ENCODE measurements around the gene SKI. TPM values are rescaled to one million over a fixed set of nuclear protein-coding genes. Genes with fewer than 3 reads are reported as not detected.

Gene SKI
- total RNA-seq, 1 donor from 2014 or later: 66.2 TPM

DNA sequence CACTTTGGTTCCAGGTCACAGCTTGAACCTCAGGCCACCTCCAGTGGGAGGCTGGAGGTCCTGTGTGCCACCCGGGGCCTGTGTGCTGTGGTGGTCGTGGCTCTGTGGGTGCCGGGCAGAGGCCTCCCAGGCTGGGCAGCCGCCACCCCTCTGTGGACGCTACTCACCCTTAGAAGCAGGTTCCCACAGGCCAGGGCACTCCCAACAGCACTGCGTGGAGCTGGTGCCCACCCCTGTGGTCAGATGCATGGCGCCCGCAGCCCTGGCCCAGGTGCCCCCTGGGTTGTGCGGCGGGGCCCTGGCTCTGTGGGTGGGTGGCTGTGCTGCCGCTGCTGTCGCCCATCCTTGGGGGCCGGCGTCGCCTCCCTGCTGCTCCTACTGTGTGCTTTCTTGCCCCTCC is 39.7 kb downstream of the SKI start:
- Histone ChIP-seq H2AFZ (ENCODE audit: low read depth, low read length) (no peak overlapping the region), H3K4me2 (ENCODE audit: low read length) (no peak overlapping the region), H3K4me3 (ENCODE audit: insufficient read depth, low read depth, low read length) (no peak overlapping the region), H3K4me1 (ENCODE audit: insufficient read depth, low read length) (peaks cover 18% of the 10 kb centered on the region), H3K9me3 (ENCODE audit: insufficient read depth, low read depth, low read length) (no peaks in the 10 kb centered on the region), H3K36me3 (ENCODE audit: insufficient read depth, low read length) (no peaks in the 10 kb centered on the region), H3K9ac (ENCODE audit: low read length) (no peak overlapping the region), H3K79me2 (ENCODE audit: insufficient read depth, low read length) (peaks cover 99% of the 10 kb centered on the region), H4K20me1 (ENCODE audit: insufficient read depth, low read length) (peaks cover 100% of the 10 kb centered on the region), H3K27me3 (ENCODE audit: insufficient read depth, low read length) (no peaks in the 10 kb centered on the region), H3K27ac (ENCODE audit: low read depth, low read length) (no peak overlapping the region)
- no peaks in the 10 kb centered on the region for H3K27me3 Mint-ChIP-seq (ENCODE audit: low read depth, unreplicated experiment)
- FAIRE-seq (no peak), DNase-seq (ENCODE audit: low read depth) (no peak)
- no peak overlapping the region for H3K27ac Mint-ChIP-seq (ENCODE audit: unreplicated experiment)
- H3K36me3 Mint-ChIP-seq (ENCODE audit: low read depth, unreplicated experiment): peaks cover 3% of the 10 kb centered on the region
- H3K9me3 Mint-ChIP-seq (ENCODE audit: unreplicated experiment): no peaks in the 10 kb centered on the region
- H3K4me1 Mint-ChIP-seq (ENCODE audit: low read depth, unreplicated experiment): peaks cover 21% of the 10 kb centered on the region
- TF ChIP-seq EZH2 (IDR thresholded peaks at IDR 0.05; ENCODE audit: insufficient read depth, low read length): no peak
- TF ChIP-seq, protein P1, sequence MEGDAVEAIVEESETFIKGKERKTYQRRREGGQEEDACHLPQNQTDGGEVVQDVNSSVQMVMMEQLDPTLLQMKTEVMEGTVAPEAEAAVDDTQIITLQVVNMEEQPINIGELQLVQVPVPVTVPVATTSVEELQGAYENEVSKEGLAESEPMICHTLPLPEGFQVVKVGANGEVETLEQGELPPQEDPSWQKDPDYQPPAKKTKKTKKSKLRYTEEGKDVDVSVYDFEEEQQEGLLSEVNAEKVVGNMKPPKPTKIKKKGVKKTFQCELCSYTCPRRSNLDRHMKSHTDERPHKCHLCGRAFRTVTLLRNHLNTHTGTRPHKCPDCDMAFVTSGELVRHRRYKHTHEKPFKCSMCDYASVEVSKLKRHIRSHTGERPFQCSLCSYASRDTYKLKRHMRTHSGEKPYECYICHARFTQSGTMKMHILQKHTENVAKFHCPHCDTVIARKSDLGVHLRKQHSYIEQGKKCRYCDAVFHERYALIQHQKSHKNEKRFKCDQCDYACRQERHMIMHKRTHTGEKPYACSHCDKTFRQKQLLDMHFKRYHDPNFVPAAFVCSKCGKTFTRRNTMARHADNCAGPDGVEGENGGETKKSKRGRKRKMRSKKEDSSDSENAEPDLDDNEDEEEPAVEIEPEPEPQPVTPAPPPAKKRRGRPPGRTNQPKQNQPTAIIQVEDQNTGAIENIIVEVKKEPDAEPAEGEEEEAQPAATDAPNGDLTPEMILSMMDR (IDR thresholded peaks at IDR 0.05; ENCODE audit: insufficient read depth, low read depth, low read length): no peak
- H3K4me3 Mint-ChIP-seq (ENCODE audit: unreplicated experiment): no peak overlapping the region

DNA sequence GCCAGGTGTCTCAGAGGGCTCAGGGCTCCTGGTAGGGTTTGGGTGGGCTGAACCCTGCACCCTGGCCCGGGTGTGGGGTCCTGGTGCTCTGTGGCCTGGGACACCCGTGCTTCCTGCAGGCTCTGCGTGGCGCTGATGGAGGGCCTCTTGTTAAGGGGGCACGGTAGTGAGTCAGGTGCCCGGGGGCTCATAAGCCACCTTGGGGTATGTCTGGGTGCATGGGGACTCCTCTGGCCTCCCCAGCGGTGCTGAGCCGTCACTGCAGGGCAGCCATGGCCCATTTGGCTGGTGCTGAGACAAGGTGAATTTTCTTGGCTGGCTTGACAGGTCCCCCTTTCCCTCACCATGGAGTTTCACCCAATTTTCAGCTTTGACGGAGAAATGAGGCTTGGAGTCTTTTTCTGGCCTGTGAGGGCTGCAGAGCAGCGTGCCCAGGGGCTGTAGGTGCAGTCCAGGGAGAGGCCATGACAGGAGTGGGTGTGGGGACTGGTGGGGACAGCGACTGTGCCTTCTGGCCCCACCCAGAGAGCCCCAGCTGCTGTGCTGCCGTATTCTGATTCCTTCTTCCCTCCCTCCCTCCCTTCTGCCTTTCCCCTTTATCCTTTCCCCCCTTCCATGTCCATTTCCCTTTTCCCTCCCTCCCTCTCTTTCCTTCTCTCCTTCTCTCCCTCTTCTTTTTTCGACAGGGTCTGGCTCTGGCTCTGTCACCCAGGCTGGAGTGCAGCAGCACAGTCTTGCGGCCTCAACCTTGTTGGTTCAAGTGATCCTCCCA is 40.4 kb downstream of the SKI start:
- Histone ChIP-seq H3K4me2 (ENCODE audit: low read length) (no peak overlapping the region), H3K4me1 (ENCODE audit: insufficient read depth, low read length) (peaks cover 18% of the 10 kb centered on the region), H3K36me3 (ENCODE audit: insufficient read depth, low read length) (no peaks in the 10 kb centered on the region), H4K20me1 (ENCODE audit: insufficient read depth, low read length) (peaks cover 100% of the 10 kb centered on the region), H3K27ac (ENCODE audit: low read depth, low read length) (no peak overlapping the region), H3K27me3 (ENCODE audit: insufficient read depth, low read length) (no peaks in the 10 kb centered on the region), H3K79me2 (ENCODE audit: insufficient read depth, low read length) (peaks cover 99% of the 10 kb centered on the region), H3K9ac (ENCODE audit: low read length) (no peak overlapping the region), H3K4me3 (ENCODE audit: insufficient read depth, low read depth, low read length) (no peak overlapping the region), H3K9me3 (ENCODE audit: insufficient read depth, low read depth, low read length) (no peaks in the 10 kb centered on the region), H2AFZ (ENCODE audit: low read depth, low read length) (no peak overlapping the region)
- Mint-ChIP-seq H3K9me3 (ENCODE audit: unreplicated experiment) (no peaks in the 10 kb centered on the region), H3K36me3 (ENCODE audit: low read depth, unreplicated experiment) (peaks cover 3% of the 10 kb centered on the region), H3K27ac (ENCODE audit: unreplicated experiment) (peak overlapping the region; percentile 69), H3K4me1 (ENCODE audit: low read depth, unreplicated experiment) (peaks cover 26% of the 10 kb centered on the region), H3K4me3 (ENCODE audit: unreplicated experiment) (peak overlapping the region; percentile 34), H3K27me3 (ENCODE audit: low read depth, unreplicated experiment) (no peaks in the 10 kb centered on the region)
- no peak for TF ChIP-seq EZH2 (IDR thresholded peaks at IDR 0.05; ENCODE audit: insufficient read depth, low read length)
- TF ChIP-seq, protein P1 (IDR thresholded peaks at IDR 0.05; ENCODE audit: insufficient read depth, low read depth, low read length): no peak
- FAIRE-seq (no peak), DNase-seq (ENCODE audit: low read depth) (no peak)

Data from astrocyte (in vitro differentiated cells and primary cell).